ENCODE measurements around the gene IRF8. TPM values are rescaled to one million over a fixed set of nuclear protein-coding genes. Genes with fewer than 3 reads are reported as not detected.
"Not testable (repeated sequence)": the region's sequence is repeated elsewhere in the genome, so short reads cannot be mapped to it uniquely, and the experiment has no call there.

Gene IRF8
- total and polyA plus RNA-seq, 2 donors (not counting 1 experiment from before 2014, with no cell fraction given): 0.14 TPM; not detected in 1

GRCh38 chr16:85857406-85857805 is 41.6 kb upstream of the IRF8 start:
- Histone ChIP-seq H4K20me1 (ENCODE audit: control insufficient read depth, extremely low read depth, insufficient read depth, low read length) (no peaks in the 10 kb centered on the region), H3K36me3 (ENCODE audit: control insufficient read depth, insufficient read depth, low read length) (no peaks in the 10 kb centered on the region), H3K27ac (ENCODE audit: insufficient read depth, low read length) (no peak overlapping the region), H3K4me2 (ENCODE audit: extremely low read depth, insufficient read depth, low read length) (no peak overlapping the region), H3K4me3 (replicated peaks in 1 of 4; ENCODE audit: control extremely low read depth in 1 of 4, insufficient read depth in 1 of 4, low read depth in 3 of 4, low read length in 4 of 4) (no peak overlapping the region), H3K9ac (ENCODE audit: insufficient read depth, low read length) (no peak overlapping the region), H3K27me3 (ENCODE audit: control insufficient read depth, insufficient read depth, low read length) (no peaks in the 10 kb centered on the region), H3K79me2 (ENCODE audit: control insufficient read depth, insufficient read depth, low read length) (no peaks in the 10 kb centered on the region), H2AFZ (ENCODE audit: low read length) (no peak overlapping the region), H3K4me1 (ENCODE audit: control insufficient read depth, extremely low read depth, insufficient read depth, low read length) (no peaks in the 10 kb centered on the region), H3K9me3 (ENCODE audit: control insufficient read depth, insufficient read depth, low read depth, low read length) (no peaks in the 10 kb centered on the region)
- no peak for DNase-seq (ENCODE audit: low read depth in 2 of 2)
- TF ChIP-seq EZH2 (IDR thresholded peaks at IDR 0.05; ENCODE audit: low read length, missing control alignments) (no peak), CTCF (conservative IDR thresholded peaks at IDR 0.05 in 1 of 2, IDR thresholded peaks at IDR 0.05 in 1 of 2; ENCODE audit: low read depth in 1 of 2, low read length in 2 of 2) (no peak)

- not testable (repeated sequence) for H4K20me1 ChIP-seq (ENCODE audit: control insufficient read depth, extremely low read depth, insufficient read depth, low read length); H3K79me2 ChIP-seq (ENCODE audit: control insufficient read depth, insufficient read depth, low read length); H3K9ac ChIP-seq (ENCODE audit: insufficient read depth, low read length); H2AFZ ChIP-seq (ENCODE audit: low read length); H3K9me3 ChIP-seq (ENCODE audit: control insufficient read depth, insufficient read depth, low read depth, low read length); H3K27me3 ChIP-seq (ENCODE audit: control insufficient read depth, insufficient read depth, low read length); H3K4me3 ChIP-seq (replicated peaks in 1 of 4; ENCODE audit: control extremely low read depth in 1 of 4, insufficient read depth in 1 of 4, low read depth in 3 of 4, low read length in 4 of 4); H3K27ac ChIP-seq (ENCODE audit: insufficient read depth, low read length); H3K4me2 ChIP-seq (ENCODE audit: extremely low read depth, insufficient read depth, low read length); H3K36me3 ChIP-seq (ENCODE audit: control insufficient read depth, insufficient read depth, low read length); H3K4me1 ChIP-seq (ENCODE audit: control insufficient read depth, extremely low read depth, insufficient read depth, low read length); DNase-seq (ENCODE audit: low read depth in 2 of 2)
Measured at GRCh38 chr16:85858571-85858970, 40.4 kb upstream of the IRF8 start.

GRCh38 chr16:85858984-85859817 is 39.8 kb upstream of the IRF8 start:
- no peaks in the 10 kb centered on the region for H3K4me1 ChIP-seq (ENCODE audit: control insufficient read depth, extremely low read depth, insufficient read depth, low read length)
- no peaks in the 10 kb centered on the region for H3K9me3 ChIP-seq (ENCODE audit: control insufficient read depth, insufficient read depth, low read depth, low read length)
- H3K79me2 ChIP-seq (ENCODE audit: control insufficient read depth, insufficient read depth, low read length): no peaks in the 10 kb centered on the region
- no peak overlapping the region for H3K27ac ChIP-seq (ENCODE audit: insufficient read depth, low read length)
- no peaks in the 10 kb centered on the region for H4K20me1 ChIP-seq (ENCODE audit: control insufficient read depth, extremely low read depth, insufficient read depth, low read length)
- H3K9ac ChIP-seq (ENCODE audit: insufficient read depth, low read length): no peak overlapping the region
- no peaks in the 10 kb centered on the region for H3K36me3 ChIP-seq (ENCODE audit: control insufficient read depth, insufficient read depth, low read length)
- no peak overlapping the region for H2AFZ ChIP-seq (ENCODE audit: low read length)
- H3K27me3 ChIP-seq (ENCODE audit: control insufficient read depth, insufficient read depth, low read length): no peaks in the 10 kb centered on the region
- no peak overlapping the region for H3K4me2 ChIP-seq (ENCODE audit: extremely low read depth, insufficient read depth, low read length)
- no peak for DNase-seq (ENCODE audit: low read depth in 2 of 2)
- no peak overlapping the region for H3K4me3 ChIP-seq (replicated peaks in 1 of 4; ENCODE audit: control extremely low read depth in 1 of 4, insufficient read depth in 1 of 4, low read depth in 3 of 4, low read length in 4 of 4)
- TF ChIP-seq EZH2 (IDR thresholded peaks at IDR 0.05; ENCODE audit: low read length, missing control alignments): no peak
- no peak for TF ChIP-seq CTCF (conservative IDR thresholded peaks at IDR 0.05 in 1 of 2, IDR thresholded peaks at IDR 0.05 in 1 of 2; ENCODE audit: low read depth in 1 of 2, low read length in 2 of 2)
